Measurements from ENCODE around the gene SLC10A1.

DNA sequence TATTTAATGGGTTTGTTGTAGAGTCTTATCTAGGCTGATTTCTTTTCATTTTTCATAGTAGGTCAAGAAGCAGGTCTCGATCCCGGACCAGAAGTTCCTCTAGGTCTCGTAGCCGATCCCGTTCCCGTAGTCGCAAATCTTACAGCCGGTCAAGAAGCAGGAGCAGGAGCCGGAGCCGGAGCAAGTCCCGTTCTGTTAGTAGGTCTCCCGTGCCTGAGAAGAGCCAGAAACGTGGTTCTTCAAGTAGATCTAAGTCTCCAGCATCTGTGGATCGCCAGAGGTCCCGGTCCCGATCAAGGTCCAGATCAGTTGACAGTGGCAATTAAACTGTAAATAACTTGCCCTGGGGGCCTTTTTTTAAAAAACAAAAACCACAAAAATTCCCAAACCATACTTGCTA is 25.9 kb downstream of the SLC10A1 start:
- no peak for TF ChIP-seq CTCF (conservative IDR thresholded peaks at IDR 0.05; ENCODE audit: low read depth in 2 of 2)
- no peak for TF ChIP-seq EZH2phosphoT487 (IDR thresholded peaks at IDR 0.05; ENCODE audit: unreplicated experiment)
- TF ChIP-seq, protein P1, sequence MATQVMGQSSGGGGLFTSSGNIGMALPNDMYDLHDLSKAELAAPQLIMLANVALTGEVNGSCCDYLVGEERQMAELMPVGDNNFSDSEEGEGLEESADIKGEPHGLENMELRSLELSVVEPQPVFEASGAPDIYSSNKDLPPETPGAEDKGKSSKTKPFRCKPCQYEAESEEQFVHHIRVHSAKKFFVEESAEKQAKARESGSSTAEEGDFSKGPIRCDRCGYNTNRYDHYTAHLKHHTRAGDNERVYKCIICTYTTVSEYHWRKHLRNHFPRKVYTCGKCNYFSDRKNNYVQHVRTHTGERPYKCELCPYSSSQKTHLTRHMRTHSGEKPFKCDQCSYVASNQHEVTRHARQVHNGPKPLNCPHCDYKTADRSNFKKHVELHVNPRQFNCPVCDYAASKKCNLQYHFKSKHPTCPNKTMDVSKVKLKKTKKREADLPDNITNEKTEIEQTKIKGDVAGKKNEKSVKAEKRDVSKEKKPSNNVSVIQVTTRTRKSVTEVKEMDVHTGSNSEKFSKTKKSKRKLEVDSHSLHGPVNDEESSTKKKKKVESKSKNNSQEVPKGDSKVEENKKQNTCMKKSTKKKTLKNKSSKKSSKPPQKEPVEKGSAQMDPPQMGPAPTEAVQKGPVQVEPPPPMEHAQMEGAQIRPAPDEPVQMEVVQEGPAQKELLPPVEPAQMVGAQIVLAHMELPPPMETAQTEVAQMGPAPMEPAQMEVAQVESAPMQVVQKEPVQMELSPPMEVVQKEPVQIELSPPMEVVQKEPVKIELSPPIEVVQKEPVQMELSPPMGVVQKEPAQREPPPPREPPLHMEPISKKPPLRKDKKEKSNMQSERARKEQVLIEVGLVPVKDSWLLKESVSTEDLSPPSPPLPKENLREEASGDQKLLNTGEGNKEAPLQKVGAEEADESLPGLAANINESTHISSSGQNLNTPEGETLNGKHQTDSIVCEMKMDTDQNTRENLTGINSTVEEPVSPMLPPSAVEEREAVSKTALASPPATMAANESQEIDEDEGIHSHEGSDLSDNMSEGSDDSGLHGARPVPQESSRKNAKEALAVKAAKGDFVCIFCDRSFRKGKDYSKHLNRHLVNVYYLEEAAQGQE (IDR thresholded peaks at IDR 0.05; ENCODE audit: unreplicated experiment) = no peak
- no peak for TF ChIP-seq POLR2AphosphoS5 (IDR thresholded peaks at IDR 0.05; ENCODE audit: low read depth)
- TF ChIP-seq EZH2 (IDR thresholded peaks at IDR 0.05; ENCODE audit: low read depth, unreplicated experiment) = no peak
- no peak for TF ChIP-seq CREB1 (CRISPR knock-in tag; IDR thresholded peaks at IDR 0.05; ENCODE audit: low read depth)

All from GM23338 (cell line).